ENCODE measurements around the gene TGM2.

TGM2 gene

DNA sequence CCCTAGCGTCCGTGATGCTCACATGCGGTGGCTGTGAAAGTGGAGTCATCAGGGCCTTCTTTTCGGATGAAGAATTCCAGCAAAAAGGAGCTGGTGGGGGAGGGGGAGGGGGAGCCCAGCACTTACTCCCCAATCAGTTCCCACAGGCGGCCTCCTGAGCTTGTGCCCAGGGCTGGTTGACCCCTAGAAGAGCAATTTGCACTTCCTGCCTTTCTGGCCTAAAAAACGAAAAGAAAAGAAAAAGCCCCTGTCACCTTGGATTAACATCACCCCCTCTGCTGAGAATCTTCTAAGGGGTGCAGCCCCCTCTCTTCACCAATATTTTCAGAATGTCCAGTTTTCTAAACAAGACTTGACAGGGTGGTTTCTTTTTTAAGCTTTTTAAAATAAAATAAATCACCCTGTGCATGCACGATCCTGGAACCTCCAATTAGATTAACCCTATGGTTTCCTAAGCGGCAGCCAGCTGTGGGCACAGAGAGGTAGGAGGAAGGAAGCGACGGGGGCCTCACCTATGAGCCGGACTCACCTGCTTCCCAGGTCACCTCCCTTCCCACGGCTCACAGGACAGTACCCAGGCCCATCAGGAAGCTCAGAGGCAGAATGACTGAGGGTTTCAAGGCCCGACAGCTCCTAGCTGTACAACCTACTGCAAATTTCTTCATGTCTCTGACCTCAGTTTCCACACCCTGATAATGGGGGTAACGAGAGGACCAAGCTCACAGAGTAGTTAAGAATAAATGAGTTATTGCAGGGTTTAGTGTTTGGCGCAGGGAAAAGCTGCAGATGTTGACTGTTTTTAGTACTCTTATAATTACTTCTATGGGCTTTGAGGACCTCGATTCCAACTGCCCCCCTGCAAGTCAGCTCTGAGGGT lies 10.5 kb upstream of the TGM2 start:
- no peak for DNase-seq

DNA sequence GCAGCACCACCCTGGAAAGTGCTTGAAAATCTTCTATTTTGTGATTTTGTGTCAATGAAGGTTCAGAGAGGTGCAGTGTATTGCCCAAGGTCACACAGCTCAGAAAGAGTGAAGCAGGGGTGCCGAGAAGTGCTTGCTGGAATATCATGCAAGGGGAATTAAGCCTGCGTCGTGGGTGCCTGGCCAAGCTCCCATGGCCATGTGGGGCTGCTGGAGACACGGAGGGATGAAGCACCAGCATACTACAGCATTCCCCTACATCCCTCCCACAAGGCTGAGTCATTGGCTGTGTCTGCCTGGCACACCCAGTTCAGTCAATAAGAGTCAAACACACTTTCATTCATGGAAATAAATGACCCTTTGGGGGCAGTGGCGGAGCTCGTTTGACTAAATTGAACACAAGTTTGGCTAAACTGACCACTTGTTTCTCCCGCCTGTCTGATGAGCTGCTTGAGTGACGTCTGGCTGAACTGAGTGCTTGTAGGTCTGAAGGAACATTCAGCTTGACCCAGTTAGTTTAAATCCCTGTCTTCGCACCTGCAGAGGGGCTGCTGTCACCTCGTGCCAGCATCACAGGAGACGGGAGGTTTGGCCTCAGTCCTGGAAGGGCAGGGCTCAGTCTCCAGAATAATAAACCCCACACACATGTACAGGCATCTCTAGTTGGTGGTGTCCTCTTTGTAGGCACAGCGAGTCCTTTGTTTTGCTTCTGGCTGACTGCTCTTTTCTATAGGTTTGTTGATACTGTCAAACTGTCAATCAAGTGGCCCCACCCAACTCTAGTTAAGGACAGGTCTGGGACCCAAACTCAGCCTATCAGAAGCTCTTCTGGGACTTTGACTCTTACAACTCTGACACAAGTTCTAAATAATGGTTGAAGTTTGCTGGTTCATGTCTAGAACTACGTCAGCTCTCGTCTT lies 8.4 kb upstream of the TGM2 start:
- no peak for DNase-seq

DNA sequence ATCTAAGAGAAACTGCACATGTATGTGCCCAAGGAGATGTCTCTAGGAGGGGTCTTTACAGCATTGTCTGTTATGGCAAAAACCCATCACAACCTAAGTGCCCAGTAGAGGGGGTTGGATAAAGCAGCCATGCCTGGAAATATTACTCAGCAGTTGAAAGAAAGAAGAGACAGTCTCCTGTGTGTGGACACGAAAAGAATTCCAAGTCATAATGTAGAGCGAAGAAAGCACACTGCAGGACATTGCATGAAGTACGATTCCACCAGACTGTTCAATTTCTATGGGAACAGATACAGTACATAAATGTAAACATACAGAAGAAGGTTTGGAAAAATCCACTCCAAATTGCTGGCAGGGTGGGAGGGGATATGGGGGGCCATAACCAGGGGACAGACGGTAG lies 7.3 kb upstream of the TGM2 start:
- DNase-seq, result no peak

DNA sequence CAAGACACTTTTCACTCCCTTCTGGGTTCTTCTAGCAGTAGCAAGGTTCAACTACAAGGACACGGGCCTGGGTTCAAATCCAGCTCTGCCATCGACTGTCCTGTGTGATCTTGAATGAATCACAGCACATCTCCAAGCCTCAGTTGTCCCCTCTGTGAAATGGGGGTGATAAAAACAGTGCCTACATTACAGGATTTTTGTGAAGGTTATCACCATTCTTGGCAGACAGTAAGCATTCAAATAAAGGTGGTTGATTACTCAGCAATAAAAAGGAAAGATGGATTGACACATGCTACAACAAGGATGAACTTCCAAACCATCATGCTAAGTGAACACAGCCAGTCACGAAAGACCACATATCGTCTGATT lies 6.6 kb upstream of the TGM2 start:
- DNase-seq, result no peak

DNA sequence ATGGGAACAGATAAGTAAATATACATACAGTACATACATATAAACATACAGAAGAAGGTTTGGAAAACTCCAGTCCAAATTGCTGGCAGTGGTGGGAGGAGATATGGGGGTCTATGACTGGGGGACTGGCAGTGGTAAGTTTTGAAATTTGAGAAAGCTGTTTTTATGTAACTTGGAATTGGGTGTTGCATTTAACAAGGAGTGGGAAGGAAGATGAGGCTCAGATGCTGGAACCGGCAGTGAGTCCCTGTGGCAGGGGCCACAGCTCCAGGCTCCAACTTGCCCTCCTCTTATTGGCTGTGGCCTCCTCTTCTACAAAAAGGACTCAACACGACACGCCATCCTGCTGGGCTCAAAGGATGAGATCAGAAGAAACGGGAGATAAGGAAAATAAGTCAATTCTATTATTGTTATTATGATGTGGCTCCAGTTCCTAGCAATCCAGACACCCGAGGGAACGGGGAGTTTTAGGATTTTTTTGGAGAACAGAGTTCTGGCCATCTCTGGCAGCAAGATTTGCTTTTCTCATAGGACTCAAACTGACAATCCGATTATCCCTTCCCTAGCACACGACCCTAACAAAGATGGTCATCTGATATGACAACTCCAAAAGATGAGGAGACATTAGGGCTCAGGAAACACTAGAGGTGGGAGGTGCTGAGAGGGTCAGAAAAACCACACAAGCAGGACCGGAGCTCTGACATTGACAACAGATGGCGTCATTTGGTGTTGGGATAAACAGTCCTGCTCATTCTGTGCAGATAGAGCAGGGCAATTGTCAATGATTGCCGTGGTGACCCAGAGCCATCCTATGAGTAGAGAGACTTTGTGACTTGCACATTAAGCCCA lies 6.0 kb upstream of the TGM2 start:
- DNase-seq, result no peak

DNA sequence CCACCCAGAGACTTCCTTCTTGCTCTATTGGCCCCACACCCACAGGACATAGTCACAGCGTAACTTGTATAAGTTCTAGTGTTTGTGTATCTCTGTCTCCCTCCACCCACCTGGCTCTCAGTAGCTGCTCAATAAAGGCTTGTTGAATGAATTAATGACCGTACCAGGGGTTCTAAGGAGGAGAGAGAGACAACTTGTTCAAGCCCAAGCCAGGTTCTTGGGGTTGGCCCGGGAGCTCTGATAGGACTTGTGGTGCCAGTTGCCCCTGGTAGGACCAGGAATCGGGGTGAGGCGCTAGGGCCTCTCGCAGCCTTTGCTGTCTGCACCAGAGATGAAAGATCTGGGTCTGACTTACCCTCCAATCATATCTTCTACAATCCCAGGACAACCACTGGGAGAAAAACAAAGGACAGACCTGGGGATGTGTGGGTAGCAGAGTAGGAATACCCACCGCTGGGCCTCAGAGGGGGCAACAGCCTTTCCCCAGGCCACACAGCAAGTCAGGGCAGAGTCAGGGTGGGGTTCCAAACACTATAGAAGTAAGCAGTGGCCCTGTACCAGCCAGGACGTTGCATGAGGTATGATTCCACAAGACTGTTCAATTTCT lies 5.3 kb upstream of the TGM2 start:
- no peak for DNase-seq

DNA sequence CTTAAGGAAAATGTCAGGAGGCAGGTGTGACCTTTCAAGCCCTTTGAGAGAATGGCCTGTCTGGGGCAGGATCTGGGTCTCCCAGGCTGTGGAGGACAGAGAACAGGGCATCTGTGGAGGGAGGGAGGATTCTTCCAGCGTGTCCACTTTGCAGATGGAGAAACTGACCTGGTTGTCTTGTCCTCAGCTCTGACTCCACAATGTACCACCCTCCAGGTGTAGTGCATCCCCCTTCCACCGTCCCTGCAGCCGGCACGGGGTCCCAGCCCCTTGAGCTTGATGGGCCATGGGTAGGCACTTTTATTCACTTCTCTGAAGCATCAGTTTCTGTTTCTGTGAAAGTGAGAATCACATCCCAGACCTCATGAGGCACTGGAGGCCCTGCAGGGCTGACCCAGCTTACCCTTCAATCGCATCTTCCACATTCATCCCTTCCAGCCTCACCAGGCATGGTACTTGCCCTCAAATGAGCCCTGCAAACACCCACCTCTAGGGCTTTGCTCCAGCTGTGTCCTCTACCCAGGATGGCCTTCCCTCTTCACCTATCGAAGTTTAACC lies 4.6 kb upstream of the TGM2 start:
- no peak for DNase-seq

DNA sequence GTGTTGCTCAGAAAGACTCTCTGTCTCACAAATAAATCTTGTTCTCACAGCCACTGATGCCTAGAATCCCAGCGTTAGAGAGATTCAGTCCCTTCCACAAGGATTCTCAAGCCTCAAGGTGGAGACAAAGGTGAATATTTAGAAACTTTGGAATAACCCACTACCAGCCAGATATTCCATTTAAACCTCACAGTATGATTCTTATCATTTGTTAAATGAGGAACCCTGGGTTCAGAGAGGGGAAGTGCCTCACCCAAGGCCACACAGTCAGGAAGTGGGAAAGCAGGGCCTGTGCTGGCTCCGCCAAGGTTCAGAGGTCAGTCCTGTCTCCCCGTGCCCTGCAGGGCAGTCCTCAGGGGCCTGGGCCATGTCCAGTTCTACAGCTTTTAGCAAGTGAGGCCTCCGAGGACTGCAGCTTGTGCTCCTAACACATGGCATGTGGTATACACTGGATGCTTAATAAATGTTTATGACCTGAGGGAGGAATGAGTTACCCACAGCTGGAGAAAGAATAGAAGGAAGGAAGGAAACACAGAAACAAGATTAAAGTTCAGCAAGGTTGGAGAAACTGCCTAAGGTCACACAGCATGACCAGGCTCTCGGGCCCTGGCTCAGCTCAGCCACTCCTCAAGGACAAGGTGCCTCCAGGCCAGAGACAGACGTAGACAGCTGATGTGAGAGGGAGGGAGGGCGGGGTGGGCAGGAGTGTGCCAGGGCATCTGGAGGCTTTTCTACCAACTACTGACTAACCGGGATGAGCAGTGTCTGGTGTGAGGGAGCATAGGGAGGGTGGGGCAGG lies 3.9 kb upstream of the TGM2 start:
- no peak for DNase-seq

DNA sequence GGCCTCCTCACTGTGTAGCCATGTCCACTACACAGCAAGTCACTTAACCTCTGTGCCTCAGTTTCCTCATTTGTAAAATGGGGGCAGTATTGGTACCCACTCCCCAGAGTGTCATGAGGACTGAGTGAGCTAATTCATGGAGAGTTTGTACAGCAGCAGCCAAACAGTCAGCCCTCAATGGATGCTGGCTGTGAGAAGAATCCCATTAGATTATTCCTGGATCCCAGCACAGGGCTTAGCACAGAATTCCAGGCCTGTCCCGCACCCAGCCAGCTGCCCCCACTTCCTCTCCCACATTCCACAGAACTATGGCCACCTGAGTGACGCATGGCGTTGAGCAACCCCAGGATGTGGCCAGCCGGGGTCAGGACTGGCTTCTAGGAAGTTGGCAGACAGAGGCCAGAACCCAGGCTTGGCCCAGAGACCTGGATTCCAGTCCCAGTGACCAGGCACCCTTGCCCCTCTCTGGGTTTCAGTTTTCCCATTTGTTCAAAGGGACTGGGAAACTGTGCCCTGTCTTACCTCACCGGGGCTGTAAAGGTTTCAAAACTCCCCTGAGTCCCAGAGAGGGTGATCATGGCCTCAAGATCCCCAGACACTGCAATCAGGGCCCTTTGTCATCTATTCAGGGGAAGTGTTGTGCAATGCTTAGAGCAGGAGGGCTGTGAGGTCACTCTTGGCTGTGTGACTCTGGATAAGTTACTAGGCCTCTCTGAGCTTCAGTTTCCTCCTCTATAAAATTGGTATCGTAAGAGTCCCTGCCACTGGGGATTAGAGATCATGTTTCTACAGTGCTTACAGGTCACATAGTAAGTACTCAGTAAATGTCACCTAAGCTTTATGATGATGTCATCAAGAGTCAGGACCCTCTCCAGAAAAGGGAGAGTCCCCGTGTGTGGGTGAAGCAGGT lies 3.0 kb upstream of the TGM2 start:
- no peak for DNase-seq

DNA sequence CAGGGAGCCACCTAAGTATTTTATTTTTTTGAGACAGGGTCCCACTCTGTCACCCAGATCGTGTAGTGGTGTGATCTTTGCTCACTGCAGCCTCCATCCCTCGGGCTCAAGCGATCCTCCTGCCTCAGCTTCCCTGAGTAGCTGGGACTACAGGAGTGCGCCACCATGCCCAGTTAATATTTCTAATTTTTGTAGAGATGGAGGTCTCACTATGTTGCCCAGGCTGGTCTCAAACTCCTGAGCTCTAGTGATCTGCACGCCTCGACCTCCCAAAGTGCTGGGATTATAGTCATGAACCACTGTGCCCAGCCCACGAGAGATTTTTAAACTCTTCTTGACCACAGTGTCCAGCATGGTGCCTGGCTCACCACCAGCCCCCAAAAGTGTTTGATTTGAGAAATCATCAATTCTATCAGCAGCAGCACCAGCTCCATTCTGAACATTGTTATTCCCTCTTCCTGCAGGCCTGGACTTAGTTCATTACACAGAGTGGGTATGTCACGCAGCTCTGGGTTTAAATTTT lies 2.3 kb upstream of the TGM2 start:
- no peak for DNase-seq

DNA sequence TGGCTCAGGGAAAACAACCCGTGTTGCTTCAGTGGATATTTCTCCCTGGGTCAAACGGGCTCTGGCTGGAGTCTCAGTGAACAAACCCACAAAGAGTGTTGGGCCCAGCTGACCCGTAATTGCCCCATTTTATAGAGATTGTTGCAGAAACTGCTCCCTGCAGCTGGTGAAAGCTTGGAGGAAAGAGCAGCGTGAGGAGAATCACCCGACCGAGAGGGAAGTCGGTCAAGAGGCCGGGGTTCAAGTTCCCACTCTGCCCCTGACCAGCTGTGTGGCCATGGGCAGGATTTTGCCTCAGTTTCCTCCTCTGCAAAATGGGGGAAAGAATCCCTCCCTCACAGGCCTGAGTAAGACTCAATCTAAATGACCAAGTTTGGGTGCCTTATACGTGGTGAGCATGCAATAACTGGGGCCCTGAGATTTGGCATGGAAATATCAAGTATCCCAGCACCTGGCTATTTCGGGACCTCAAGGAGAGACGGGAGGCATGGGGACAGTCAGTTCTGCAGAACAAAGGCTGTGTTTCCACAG lies 1.7 kb upstream of the TGM2 start:
- no peak for DNase-seq

DNA sequence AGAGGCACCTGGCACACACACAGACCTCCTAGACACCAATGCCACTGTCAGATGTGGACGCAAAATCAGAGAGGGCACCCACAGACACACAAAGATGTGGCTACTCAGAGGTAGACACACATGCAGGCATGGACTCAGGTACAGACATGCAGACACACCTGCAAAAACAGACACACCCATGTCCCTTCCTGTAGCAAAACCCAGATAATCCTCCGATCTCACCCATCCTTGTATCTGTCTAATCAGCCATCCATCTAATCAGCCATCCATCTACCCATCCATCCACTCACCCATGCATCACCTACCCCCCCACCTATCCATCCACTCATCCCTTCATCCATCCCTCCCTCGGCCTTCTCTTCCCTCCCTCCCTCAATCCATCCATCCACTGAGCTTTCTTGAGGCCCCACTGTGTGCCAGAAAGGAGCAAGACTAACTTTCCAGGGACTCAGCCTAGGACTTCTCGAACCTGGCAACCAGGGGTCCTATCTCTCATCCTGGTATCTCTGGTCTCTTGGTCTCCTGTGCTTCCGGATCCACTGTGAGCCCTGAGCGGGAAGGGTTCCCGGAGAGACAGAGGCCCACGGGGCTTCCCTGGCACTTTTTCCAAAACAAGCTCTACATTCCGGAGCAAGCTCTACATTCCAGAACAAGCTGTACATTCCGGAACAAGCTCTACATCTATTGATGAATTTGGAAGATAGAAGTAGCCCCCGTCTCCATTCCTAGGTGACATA lies 1.1 kb upstream of the TGM2 start:
- DNase-seq, result no peak

DNA sequence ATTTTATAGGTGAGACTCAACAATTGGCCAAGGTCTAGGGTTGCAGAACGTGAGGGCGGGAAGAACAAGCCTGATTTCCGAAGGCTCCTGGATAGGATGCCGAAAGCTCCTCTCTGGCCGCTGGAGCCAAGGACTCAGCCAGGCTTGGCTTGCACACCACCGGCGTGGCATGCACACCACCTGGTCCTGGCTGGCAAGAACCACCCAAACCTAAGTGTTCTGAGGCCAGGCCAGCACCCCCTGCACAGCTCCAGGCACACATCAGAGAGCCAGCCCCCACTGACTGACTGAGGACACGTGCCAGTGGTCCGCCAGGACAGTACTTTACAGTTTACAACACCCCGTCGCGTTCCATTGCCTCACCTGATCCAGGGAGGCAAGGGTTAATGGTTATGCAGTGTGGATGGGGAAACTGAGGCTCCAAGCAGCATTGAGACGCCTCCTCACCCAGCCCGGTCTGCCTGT lies 414 bp downstream of the TGM2 start:
- DNase-seq, result no peak

DNA sequence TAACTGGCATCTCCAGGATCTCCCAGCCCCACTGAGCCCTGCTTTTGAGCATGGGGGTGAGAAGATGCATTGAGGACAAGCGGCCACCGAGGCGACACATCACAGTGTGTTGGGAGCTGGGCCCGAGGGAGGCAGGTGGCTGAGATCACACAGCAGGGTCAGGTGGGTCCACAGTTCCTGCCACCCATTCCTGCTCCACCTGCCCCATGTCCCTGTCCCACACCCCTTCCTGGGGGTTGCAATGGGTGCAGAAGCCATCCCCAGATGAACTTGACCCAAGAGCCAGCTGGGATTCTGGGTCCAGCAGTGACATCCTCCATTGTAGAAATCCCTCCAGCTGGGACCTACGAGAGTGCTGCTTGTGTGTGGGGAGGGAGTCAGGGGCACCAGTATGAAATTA lies 1.0 kb downstream of the TGM2 start:
- no peak for DNase-seq

DNA sequence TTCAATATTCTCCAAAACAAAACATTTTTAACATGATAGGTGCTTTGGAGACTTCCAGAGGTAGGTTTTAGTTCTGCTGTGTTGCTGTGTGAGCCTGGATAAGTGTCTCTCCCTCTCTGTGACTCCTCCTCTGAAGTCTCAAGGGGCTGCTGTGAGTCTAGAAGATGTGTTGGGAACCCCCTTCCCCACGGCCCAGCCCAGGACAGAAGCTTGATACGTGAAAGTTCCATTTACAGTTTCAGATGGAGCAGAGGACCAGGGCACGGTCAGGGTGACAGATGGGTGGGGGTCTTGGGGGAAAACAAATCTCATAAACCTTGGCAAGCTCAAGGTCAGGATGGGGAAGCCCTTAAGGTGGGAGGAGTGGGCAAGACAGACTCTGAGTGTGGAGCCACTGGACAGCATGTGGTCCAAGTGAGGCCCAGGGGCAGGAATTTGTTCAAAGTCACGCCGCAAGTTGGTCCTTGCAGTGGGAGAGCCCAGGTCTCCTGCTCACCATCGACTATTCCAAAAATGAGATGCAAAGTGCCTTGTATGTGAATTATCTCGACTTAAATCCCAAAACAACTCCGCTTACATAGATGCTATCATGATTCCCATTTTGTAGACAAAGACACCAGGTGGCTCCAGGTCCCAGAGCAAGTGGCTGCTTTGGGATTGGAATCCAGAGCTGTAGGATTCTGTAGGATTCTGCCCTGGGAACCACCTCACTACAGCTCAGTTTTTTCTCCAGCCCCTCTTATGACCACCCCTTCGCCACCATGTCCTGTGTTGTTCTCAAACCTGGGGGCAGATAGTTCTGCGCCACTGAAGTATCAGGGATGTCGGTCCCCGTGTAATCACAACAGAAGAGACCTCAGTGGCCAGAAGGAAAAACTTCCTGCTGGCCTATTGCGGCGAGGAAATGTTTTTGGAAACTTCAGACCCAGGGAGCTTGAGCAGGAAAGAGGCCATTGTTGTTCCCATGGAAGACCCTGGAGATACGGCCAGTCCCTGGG lies 1.9 kb downstream of the TGM2 start:
- DNase-seq, result no peak

DNA sequence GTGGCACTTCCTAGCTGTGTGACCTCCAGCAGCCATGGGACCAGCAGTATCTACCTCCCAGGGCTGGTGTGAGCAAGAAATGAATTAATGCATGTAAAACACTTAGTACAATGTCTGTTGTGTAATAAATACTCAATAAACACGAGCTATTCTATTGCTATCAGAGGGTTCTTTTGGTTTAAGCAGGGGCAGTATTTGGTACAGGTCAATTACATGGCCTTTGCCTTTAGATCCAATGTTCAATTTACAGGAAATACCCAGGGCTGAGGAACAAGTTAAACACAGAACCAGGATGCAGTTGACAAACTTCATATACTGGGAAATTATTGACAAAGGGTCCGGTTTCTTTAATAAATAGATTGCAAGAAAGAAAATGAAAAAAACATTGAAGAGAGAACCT lies 2.9 kb downstream of the TGM2 start:
- no peak for DNase-seq

DNA sequence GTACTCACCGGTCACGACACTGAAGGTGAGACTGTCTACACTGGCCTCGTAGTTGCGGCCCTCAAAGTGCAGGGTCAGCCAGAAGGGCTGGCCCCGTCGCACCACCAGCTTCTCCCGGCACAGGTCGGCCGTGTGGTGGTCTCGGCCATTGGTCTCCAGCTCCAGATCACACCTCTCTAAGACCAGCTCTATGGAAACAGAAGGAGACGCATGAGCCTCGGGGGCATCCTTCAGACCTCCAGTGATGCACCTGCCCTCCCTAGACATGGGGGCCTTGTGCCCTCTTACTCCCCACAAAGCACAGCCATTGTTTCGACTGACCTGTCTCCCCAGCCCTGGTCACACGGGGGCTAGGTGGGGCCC lies 3.7 kb downstream of the TGM2 start:
- DNase-seq, result no peak
